Stimulated activated CD4-positive, alpha-beta T cell treated with anti-CD3 and anti-CD28 coated beads, Interleukin-12 subunit alpha, Interleukin-12 subunit beta, amount 100 ng/mL, for 24 hours (primary cell): ENCODE data around the gene ECSIT.
A peak's percentile ranks its signal among the peaks of the same experiment; 100 is the strongest.

Experiments used
- DNase-seq, 2 experiments: peaks; one replicate each; pipeline ENCODE4 v3.0.0-alpha.2; 2020; ENCODE audit warnings: low read depth in 2 of 2

Gene ECSIT

DNA sequence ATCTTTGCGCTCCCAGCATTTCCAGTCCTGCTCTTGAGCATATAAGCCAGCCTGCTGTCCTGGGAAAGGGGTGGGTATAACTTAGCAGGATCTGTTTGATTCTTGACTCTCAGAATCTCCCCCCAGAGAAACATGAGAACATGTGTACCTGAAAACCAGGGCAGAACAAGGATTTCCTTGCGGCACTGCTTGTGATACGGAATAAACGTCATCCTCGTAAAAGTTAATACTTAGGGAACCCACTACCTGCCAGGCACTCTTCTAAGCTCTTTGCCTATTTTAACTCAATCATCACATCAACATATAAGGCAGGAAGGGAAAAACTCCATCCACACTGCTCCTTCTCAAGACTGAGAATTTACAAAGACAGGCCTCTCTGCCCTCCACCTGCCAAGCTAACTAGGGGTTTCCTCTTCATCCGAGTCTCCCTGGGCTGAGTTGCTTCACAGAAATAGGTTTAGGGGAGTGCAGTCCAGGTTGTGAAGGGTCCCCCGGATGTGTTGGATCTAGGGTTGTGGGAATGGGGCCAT, 24.4 kb downstream of the ECSIT start:
- no peak for DNase-seq

DNA sequence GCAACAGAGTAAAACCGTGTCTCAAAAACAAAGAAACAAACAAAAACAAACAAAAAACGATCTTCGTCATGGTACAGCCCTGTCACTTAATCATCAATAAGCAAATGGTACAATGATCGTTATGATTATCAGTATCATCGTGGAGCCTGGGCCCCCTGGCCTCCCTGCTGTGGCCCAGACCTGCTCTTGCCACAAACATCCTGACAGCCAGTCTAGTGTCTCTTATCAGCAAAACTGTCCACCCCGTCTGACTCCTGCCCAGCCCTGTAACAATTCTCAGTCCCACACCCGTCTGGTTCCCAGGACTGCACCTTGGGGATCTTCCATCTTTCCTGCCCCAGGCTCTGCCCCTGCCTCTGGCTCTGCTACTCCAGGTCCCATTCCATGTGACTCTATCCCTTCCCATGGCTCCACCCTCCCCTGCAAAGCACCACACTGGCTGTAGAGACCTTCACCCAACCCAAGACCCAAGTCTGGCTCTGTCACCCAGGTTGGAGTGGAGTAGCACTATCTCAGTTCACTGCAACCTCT, 29.0 kb downstream of the ECSIT start:
- DNase-seq = no peak

DNA sequence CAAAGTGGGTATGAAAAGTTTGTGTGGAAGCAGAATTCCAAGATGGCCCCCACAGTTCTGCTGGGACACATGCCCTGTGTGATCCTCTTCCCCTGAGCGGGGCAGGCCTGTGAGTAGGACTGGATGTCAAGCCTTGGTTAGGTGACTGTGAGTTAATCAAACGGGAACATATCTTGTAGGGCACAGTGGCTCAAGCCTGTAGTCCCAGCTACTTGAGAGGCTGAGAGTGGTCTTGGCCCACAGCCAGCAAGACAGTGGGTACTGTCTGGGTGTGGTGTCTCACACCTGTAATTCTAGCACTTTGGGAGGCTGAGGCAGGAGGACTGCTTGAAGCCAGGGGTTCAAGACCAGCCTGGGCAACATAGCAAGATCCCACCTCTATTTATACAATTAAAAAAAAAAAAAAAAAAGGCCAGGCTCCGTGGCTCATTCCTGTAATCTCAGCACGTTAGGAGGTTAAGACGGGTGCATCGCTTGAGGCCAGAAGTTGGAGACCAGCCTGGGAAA, 29.7 kb downstream of the ECSIT start:
- no peak for DNase-seq

DNA sequence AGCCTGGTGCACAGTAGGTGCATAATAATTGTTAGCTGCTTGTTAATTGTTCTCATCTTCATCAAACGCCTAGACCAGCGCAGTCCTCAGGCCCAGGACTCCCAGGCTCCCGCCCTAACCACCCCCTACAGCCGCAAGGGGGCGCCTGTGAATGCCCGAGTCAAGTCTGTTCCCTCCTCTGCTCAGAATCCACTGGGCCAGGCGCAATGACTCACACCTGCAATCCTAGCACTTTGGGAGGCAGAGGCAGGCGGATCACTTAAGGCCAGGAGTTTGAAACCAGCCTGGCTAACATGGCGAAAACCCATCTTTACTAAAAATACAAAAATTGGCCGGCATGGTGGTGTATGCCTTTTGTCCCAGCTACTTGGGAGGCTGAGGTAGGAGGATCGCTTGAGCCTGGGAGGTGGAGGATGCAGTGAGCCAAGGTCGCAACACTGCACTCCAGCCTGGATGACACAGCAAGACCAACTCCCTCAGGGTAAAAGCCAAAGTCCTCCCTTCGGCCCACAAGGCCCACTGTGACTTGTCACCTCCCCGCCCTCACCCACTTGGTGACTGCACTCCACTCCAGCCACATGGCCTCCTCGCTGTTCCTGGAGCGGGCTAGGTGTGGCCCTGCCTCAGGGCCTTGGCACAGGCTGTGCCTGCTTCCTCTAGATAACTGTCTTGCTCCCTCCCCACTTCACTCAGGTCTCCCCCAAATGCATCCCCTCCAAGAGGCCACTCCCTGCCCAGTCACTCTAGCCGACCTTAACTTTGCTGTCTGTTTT, 32.4 kb downstream of the ECSIT start:
- peak; percentile 40 to 63 for DNase-seq

DNA sequence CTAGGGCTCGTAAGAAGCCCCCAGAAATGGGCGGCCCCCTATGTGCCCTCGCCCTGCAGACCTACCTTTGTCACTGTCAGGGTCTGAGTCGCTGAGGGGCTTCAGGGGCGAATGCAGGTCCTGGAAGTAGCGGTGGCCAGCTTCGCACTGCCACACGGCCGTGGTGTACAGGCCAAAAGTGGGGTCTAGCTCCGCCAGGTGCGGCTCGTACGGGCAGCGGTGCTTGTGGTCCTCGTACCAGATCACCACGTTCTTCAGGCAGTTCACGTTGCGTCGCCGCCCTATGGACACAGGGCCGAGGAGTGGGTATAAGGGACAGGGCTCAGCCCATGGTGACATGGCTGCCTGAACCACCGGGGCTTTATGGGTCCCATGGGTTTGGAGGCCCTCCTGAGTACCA, 33.0 kb downstream of the ECSIT start:
- DNase-seq = no peak

DNA sequence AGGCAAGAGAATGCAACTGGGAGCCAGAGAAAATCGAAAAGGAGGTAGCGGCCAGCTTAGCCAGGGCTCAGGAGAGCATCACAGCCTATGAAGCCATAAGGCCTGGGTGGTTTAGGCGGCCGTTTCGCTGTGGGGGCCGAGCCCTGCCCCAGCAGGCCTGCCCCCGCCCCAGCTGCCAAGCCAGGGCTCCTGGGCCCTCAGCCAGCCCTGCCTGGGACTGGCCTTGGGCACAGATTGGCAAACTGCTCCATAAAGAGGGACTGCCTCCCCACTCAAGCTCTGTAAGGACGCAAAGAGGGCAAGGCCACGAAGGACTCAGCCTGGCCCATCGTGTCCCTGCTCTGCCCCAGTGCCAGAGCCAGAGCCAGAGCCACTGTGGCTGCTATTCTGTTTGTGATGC, 33.5 kb downstream of the ECSIT start:
- DNase-seq = no peak

DNA sequence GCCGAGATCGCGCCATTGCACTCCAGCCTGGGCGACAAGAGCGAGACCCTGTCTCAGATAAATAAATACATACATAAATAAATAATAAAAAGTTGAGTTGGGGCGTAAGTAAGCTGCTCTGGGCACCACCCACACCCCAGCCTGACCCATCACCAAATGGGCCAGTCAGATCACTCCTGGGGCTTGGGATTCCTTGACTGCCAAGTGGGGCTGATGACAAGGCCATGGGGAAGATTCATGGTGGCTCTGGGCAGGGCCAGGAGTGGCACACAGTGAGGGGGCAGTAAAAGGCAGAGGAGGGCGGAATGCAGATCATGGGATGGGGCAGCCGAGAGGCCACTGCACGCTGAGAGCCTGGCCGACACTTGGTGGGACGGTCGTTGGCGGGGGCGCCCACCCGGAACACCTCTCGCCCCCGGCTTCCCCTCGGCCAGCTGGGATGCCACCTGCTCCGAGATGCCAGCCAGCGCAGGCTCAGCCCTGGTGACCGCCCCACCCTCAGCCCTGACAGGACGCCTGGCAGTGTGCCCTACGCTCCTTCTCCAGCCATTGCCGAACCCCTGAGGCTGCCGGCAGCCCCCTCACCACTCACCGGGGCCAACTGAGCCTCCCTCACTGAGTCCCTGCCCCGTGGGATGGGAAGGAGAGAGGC, 34.2 kb downstream of the ECSIT start:
- DNase-seq = no peak

DNA sequence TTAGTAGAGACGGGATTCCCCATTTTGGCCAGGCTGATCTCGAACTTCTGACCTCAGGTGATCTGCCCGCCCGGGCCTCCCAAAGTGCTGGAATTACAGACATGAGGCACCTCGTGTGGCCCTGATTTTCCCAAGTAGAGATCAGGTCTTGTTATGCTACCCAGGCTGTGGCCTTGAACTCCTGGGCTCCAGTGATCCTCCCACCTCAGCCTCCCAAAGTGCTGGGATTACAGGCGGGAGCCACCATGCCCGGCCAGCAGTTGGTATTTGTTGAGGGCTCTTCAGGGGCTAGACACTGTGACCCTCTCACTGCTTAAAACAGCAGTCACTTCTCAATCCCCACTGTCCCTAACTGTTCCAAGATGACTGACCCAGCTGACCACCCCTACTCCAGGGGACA, 39.6 kb downstream of the ECSIT start:
- DNase-seq = no peak

DNA sequence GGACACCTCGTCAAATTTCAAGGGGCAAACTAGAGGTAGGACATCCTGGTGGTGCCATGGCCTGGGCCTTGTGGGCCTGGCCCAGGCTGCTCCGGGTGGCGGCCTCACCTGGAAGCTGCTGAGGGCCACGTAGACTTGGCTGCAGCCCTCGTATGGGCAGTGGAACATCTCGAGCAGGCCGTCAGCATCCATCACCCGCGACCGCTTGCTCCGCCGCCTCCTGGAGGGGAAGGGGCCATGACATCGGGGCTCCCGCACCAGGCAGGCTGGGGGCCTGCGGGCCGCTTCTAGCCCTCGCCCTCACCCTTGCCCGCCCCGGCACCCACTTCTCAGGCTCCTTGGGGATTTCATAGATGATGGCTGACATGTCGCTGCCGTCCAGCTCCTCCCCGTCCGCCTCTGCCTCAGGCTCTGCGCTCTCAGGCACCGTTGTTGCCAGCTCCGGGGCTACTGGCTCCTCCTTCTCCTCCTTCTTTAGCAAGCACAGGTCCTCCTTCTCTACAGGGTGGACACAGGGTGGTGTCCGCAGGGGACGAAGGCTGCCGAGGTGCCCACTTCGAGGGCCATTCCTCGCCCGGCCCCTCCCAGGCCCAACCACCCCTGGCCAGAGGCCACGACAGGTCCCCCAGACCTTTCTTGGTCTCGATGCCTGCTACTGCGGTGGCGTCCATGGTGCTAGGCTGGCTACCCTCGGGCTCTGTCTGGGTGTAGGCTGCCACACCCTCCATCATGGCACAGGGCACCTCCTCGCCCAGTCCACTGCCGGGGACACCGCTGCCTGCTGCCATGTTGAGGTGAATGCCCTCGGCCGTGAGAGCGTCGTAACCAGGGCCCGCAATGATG, 42.1 kb downstream of the ECSIT start:
- no peak for DNase-seq

DNA sequence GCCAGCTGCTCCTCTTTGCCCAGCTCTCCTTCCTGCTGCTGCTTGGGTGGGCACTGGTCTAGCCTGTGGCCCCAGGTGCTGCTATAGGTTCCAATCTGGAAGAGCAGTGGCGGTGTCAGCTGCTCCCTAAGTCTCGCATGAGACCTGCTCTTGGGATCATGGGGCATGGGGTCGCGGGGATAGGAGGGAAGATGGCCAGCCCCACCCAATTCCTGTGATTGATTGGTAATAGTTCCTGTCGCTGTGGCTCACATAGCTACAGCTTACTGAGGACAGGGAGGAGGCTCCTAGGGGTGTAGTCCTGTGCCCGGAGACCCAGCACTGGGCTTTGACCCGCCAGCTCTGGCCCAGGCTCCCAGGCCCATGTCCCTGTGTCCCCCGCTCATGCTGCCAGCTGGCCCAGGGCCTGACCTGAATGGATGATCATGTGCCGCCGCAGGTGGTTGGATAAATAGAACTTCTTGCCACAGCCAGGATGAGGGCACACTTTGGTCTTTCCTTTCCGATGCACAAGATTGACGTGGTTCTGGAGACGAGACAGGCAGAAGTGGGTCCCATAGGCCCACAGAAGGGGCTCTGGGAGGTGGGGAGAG, 43.6 kb downstream of the ECSIT start:
- DNase-seq = no peak

DNA sequence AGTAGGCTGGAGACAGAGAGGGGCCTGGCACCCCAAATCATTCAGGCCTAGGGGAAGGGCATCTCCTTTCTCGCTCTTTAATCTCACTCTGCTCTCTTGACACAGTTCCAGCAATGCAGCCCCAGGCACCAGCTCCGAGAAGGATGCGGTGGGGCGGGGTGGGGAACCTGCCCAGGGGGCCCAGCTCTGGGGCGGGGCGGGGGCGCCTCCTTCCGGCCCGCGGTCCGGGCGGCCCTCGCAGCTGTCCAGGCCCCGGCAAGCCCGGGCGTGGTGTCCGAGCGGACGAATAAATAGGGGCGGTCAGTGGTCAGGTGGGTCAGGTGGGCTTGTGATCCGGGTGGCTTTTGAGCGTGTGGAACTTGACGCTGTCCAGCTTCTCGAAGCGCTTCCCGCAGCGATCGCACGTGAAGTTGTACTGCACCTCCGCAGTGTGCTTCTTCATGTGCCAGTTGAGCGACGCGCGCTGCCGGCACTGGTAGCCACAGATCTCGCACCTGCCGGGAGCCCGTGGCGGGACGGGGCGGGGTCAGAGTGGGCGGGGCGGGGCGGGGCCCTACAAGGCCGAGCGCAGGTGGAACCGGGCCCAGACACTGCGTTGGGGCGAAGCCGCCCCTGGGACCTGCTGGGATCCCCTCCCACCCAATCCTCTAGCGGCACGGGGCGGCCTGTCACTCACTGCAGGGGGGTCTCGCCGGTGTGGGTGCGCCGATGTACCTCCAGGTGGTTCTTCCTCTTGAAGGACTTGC, 45.4 kb downstream of the ECSIT start:
- no peak for DNase-seq

DNA sequence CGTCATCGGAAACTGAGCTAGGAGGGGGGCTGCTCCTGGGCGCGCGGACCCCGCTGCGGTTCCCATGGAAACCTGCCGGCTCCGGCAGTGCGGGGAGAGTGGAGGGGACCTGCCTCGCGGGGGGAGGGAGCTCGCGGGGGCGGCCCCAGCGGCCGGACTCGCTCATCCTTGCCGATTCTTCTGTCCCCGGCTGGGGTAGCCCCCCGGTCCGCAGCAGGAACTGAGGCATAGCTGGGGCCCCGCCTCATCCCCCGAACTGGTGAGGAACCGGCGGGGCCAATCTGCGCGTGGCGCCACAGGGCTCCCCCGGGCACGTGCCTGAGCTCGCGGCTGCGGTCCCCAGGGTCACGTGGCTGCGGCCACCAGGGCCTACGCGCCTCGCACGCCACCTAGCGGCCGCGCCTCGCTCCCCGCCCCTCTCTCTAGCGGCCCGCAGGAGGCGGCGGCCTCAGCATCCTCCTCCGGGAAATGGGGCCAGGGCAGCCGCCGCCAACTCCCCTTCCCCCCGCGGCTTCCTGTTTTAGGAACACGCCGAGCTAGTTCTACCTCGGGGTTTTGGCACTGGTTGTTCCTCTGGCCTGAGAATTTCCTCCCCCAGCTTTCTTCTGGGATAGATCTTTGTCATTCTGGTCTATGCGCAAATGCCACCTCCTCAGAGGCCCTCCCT, 46.4 kb downstream of the ECSIT start:
- peak; percentile 71 to 86 for DNase-seq

DNA sequence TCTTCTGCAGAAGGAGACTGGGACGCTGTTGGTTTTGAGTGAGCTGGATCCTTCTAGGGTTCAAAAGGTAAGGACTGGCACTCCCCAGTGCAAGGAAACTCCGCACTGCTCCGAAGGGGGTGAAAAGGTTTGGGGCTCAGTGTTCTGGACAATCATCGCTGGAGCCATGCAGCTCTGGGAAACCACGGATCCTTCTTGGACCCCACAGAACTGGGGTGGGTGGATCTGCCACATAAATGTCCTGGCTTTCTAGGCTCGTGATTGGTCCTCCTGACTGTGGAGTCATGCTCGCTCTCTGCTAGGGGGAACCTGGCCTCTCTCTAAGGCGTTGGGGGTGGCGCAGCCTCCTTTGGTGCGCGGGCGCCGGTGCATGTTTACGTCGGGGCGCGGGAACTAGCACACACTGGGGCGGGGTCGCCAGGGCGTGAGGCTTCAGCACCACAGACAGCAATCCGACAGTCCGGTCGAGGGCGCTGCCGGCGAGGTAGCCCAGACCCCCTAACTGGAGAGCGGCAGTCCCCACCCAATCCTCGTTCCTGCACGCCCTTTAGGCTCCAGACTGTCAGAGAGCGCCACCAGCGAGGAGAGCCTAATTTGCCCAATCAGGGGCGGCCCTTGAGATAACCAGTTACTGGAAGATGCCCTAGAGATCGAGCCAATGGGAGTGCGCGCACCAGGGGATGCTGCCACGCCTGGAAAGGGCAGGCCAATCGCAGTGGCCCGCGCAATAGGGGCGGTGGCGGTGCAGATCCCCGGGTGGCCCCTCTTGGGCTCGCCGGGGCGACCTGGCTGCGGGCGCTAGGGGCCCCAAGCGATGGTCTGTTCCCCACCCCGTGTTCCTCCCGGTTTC, 47.2 kb downstream of the ECSIT start:
- DNase-seq = peak; percentile 53 to 68

DNA sequence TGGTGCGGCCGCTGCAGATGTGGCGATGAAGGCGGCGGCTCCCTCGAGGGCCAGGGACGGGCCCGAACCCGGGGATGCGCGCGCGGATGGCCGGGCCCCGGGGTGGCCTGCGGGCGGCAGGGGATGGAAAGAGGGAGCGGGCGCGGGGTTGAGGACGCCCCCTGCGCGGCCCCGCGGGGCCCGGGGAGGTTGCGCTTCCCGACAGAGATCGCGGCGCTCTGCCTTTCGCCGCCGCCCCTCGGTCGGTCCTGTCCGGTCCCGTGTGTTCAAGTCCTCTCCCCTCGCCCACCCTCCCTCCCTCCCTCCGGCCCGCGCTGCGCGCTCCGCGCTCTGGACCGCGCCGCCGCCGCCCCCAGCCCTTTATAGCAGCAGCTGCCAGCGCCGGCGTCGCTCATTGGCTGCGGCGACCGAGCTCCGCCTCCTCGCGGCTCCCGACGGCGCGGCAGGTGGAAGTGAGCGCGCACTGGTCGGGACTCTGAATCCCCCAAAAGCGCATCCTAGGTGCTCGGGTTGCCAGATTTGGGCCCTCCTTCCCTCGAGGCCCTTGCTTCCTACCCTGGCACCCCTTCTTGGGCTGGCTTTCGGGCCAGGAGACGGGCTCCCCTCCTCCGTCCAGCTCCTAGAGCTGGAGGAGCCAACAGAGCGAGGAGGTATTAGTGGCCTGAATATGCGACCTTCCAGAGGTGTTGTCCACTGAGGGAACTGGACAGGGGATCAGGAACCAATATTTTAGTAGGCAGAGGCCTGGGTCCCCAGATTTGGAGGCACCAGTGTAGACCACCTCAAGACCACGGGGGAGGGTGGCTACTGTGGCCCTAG, 48.0 kb downstream of the ECSIT start, which contains the start of gene ELAVL3:
ELAVL3 (minus strand) TSS at position 332 of the 819 bp plus-strand sequence. CDS start 438 bp downstream, outside the sequence.
- DNase-seq = no peak

DNA sequence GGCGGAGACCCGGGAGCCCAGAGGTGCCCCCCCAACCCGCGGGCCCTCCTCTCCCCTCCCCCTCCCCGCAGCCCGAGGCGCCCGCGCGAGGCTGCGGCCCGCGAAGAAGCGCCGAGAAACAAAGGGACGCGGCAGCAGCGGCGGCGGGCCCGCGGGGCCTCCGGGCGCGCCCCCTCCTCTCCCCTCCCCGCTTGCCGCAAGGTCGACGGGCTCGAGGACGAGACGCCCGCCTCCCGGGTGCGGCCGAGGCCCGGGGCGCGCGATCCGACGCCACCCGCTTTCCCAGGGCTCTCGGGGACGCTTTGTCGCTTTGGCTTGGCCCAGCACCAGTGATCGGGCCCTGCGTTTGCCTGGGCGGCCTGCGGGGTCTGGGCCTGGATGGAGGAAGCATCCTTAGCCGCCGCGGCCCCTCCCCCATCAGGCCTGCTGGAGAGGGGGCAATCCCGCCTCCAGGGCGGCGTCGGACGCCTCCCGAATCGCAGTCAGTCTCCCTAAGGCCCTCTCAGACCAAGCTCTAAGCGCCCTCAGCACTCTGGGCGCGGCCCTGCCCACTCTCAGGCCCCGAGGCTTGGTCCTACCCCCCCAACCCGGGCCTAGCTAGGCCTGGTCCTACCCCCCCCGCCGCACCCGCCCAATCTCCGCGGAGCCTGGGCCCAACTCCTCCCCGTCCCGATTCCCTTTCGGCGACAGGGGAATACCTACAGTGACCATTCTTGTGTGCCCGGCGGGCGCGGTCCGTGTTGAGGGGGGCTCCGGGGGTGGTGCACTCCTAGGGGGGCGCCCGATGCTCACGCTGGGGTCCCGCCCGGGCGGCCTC, 48.8 kb downstream of the ECSIT start:
- DNase-seq = no peak

DNA sequence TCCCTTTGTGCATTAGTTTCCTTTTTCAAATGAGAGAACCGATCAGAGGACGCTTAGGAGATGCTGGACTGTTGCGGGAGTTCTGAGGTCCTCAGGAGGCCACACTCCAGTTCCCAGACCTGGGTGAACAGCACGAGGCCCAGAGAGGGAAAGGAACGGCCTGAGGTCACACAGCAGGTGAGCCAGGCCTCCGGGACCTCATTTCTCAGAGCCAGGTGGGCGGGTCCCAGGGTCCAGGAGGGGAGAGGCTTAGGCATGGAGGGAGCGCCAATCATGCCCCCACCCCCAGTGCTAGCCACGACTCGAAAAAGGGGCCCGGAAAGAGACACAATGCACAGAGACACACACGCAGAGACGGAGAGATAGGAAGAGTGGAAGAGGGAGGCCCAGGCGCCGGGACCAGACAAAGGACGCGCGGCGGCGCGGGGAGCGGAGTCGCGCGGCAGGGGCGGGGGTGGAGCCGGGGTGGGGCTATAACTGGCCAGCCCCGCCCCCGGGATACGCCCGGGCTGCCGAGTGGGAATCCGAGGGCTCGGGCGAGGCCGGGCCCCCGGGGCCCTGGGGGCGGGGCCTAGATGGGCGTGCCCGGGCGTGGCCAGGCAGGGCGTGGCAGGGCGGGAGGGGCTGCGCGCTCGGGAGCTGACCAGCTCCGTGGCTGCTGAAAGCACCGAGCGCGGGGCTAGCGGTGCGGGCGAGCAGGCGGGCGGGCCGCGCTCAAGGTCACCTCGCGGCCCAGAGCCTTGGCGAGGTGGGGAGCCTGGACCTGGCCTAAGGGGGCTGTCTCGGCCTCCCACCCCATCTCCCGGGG, 49.6 kb downstream of the ECSIT start:
- DNase-seq = no peak
